Thoracic aorta (tissue), 2 donors: ENCODE data around the gene UCKL1. TPM values are rescaled to one million over a fixed set of nuclear protein-coding genes. Genes with fewer than 3 reads are reported as not detected.

Source experiments
- ATAC-seq: fragments of 150-250 bp; one replicate; pipeline ENCODE4 v1.8.0; 2017; ENCODE audit warnings: low read depth; ENCODE audit not compliant: insufficient number of reproducible peaks, low FRiP score
- DNase-seq: peaks from one replicate; pipeline ENCODE4 v3.0.0-alpha.2; 2020; ENCODE audit warnings: low spot score
- H3K27ac ChIP-seq, 2 donors: fragments of 200-600 bp; sonication (generic); 1 replicate in 1 of 2; 2 replicates in 1 of 2; pipeline ENCODE4 v1.5.1; 2016; ENCODE audit warnings: mild to moderate bottlenecking in 2 of 2, moderate library complexity in 2 of 2
- H3K27me3 ChIP-seq: fragments of 200-600 bp; sonication (generic); replicated peaks from 2 replicates; pipeline ENCODE4 v1.6.0; 2016; ENCODE audit warnings: mild to moderate bottlenecking; ENCODE audit not compliant: insufficient read depth
- H3K36me3 ChIP-seq: fragments of 200-600 bp; sonication (generic); one replicate; pipeline ENCODE4 v1.5.1; 2016
- H3K4me1 ChIP-seq, 2 donors: fragments of 200-600 bp; sonication (generic); 1 replicate in 1 of 2; 2 replicates in 1 of 2; pipeline versions ENCODE4 v1.5.1 to v1.6.0; 2016; ENCODE audit warnings: low read depth in 2 of 2, mild to moderate bottlenecking in 1 of 2; ENCODE audit not compliant: control insufficient read depth in 1 of 2
- H3K4me3 ChIP-seq: fragments of 200-600 bp; sonication (generic); 2 replicates; pipeline ENCODE4 v1.5.1; 2016; ENCODE audit warnings: mild to moderate bottlenecking
- H3K9me3 ChIP-seq: fragments of 200-600 bp; sonication (generic); 2 replicates; pipeline ENCODE4 v1.5.1; 2016
- CTCF ChIP-seq: fragments of 200-600 bp; sonication (generic); IDR thresholded peaks from one replicate; pipeline ENCODE4 v1.5.1; 2019; ENCODE audit warnings: antibody characterized with exemption
- total RNA-seq, 2 donors: library from RNA; depleted of rRNA; stranded (reverse); fragments of >200 nt; gene quantifications; one replicate each; pipeline versions ENCODE4 v1.1.0 to v1.2.3, GENCODE V29; 2016

The UCKL1 gene
- total RNA-seq, 2 donors from 2014 or later = 27.3 to 40.5 TPM

- H3K27ac ChIP-seq = no peak overlapping the region
- TF ChIP-seq CTCF = no peak
- DNase-seq = no peak
- no peaks in the 10 kb centered on the region for H3K9me3 ChIP-seq
- peaks cover 37% of the 10 kb centered on the region for H3K36me3 ChIP-seq
- H3K4me1 ChIP-seq = peaks cover 4 to 14% of the 10 kb centered on the region in 2 donors
- no peaks in the 10 kb centered on the region for H3K27me3 ChIP-seq
- no peak for ATAC-seq
- no peak overlapping the region for H3K4me3 ChIP-seq
These were observed 64.9 kb downstream of the UCKL1 start for GRCh38 chr20:63891061-63892002.

GRCh38 chr20:63890616-63891015 is 65.6 kb downstream of the UCKL1 start:
- DNase-seq = no peak
- peaks cover 0 to 7% of the 10 kb centered on the region in 2 donors for H3K4me1 ChIP-seq
- H3K36me3 ChIP-seq = peaks cover 37% of the 10 kb centered on the region
- TF ChIP-seq CTCF = no peak
- H3K27ac ChIP-seq = no peak overlapping the region
- H3K27me3 ChIP-seq = no peaks in the 10 kb centered on the region
- no peaks in the 10 kb centered on the region for H3K9me3 ChIP-seq
- no peak for ATAC-seq
- H3K4me3 ChIP-seq = no peak overlapping the region

GRCh38 chr20:63890201-63890576 is 66.0 kb downstream of the UCKL1 start:
- H3K4me1 ChIP-seq = peaks cover 0 to 6% of the 10 kb centered on the region in 2 donors
- DNase-seq = no peak
- TF ChIP-seq CTCF = no peak
- H3K27ac ChIP-seq = no peak overlapping the region
- H3K4me3 ChIP-seq = no peak overlapping the region
- no peak for ATAC-seq
- H3K27me3 ChIP-seq = no peaks in the 10 kb centered on the region
- H3K9me3 ChIP-seq = no peaks in the 10 kb centered on the region
- H3K36me3 ChIP-seq = peaks cover 37% of the 10 kb centered on the region

Other genes starting within 250 kb of the UCKL1 start
- gene ARFRP1, start 248.4 kb downstream of the UCKL1 start, total RNA-seq = 10 to 100 TPM; 56.4 to 57.8 TPM
- 10 to 100 TPM; 32.6 to 41.1 TPM for gene ZGPAT, start 248.4 kb downstream of the UCKL1 start, total RNA-seq
- gene LIME1, start 219.8 kb downstream of the UCKL1 start, total RNA-seq = 10 to 100 TPM; 15.6 to 26.5 TPM
- gene SLC2A4RG, start 216.6 kb downstream of the UCKL1 start, total RNA-seq = 100 to 1,000 TPM in 1 of 2 donors, 10 to 100 TPM in 1; 36.2 to 103 TPM
- 1 to 10 TPM; 9.3 to 9.9 TPM for gene ZBTB46, start 125.2 kb downstream of the UCKL1 start, total RNA-seq
- not detected for gene ABHD16B, start 94.9 kb downstream of the UCKL1 start, total RNA-seq
- 100 to 1,000 TPM; 106 to 159 TPM for gene TPD52L2, start 91.1 kb downstream of the UCKL1 start, total RNA-seq
- 10 to 100 TPM; 48.5 to 61.2 TPM for gene DNAJC5, start 61.3 kb downstream of the UCKL1 start, total RNA-seq
- 10 to 100 TPM; 10.2 to 13.8 TPM for gene ZNF512B, start 13.5 kb upstream of the UCKL1 start, total RNA-seq
- 1 to 10 TPM in 1 of 2 donors, under 1 TPM in 1; 0.78 to 3.0 TPM for gene SAMD10, start 23.2 kb upstream of the UCKL1 start, total RNA-seq
- gene PRPF6, start 24.7 kb upstream of the UCKL1 start, total RNA-seq = 10 to 100 TPM; 51.9 to 52.9 TPM
- gene C20orf204, start 79.8 kb upstream of the UCKL1 start, total RNA-seq = 1 to 10 TPM in 1 of 2 donors, under 1 TPM in 1; 0.81 to 3.2 TPM
- 10 to 100 TPM in 1 of 2 donors, 1 to 10 TPM in 1; 4.2 to 15.3 TPM for gene SOX18, start 93.2 kb upstream of the UCKL1 start, total RNA-seq
- gene TCEA2, start 106.8 kb upstream of the UCKL1 start, total RNA-seq = 10 to 100 TPM; 30.1 to 48.6 TPM
- gene RGS19, start 123.1 kb upstream of the UCKL1 start, total RNA-seq = 10 to 100 TPM; 20.6 to 41.2 TPM
- 1 to 10 TPM; 1.1 to 3.2 TPM for gene OPRL1, start 123.7 kb upstream of the UCKL1 start, total RNA-seq
- not detected for gene LKAAEAR1, start 128.0 kb upstream of the UCKL1 start, total RNA-seq
- gene NPBWR2, start 151.1 kb upstream of the UCKL1 start, total RNA-seq = not detected
- gene MYT1, start 208.0 kb upstream of the UCKL1 start, total RNA-seq = not detected